H54 (cell line): ENCODE measurements around the gene BCAS1.

Experiments
- DNase-seq: peaks from one replicate; pipeline ENCODE4 v3.0.0; 2011; ENCODE audit warnings: low spot score, mixed read lengths; ENCODE audit not compliant: insufficient read length
- FAIRE-seq: peaks from 3 replicates; lab custom pipeline; 2011; peaks lifted over from hg19 to GRCh38; lab: Jason Lieb, UNC
- POLR2A ChIP-seq: IDR thresholded peaks from 2 replicates; pipeline ENCODE4 v1.6.1; 2011; ENCODE audit warnings: low read depth, mild to moderate bottlenecking, low read length

The BCAS1 gene

DNA sequence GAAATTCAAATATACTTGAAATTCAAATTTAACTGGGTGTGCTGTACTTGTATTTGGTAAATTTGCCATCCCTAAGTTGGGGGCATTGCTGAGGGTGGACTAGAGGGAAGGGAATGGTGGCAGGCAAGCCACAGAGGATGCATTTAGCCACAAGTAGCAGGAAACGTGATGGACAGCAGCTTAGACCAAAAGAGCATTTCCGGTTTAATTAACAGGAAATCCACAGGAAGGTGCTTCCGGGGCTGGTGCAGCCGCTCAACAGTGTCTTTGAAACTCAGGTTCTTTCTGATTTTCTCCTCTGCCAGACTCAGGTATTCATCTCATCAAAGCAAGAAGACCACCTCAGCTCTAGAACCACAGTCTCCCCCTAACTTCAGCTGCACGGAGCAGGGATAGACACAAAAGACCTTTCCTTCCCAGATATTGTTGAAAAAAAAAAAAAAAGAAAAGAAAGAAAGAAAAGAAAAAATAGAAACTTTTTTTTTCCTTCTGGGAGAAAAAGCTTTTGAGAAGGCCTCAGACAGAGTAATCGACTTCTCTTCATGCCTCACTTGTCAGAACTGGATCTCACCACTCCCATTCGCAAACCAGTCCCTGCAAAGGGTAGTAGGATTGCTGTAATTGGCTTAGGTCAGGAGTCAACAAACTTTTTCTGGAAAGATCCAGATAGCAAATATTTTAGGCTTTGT is 8.0 kb upstream of the BCAS1 start:
- no peak for TF ChIP-seq POLR2A
- no peak for DNase-seq
- no peak for FAIRE-seq

DNA sequence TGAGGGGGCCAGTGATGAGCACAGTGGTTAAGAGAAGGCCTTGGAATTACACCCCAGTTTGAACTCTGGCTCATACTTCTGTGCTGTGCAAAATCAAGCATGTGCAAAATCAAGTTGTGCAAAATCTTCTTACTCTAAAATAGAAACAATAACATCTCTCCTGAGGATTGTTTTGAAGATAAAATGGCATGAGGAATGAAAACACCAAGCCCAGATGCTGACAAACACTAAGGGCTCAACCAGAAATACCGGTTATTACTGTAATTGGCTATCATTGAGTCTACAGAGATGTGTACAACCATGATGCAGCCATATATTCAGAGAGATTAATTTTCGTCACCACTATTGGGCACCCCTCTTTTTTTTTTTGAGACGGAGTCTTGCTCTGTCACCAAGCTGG is 5.9 kb upstream of the BCAS1 start:
- no peak for TF ChIP-seq POLR2A
- FAIRE-seq = no peak
- no peak for DNase-seq

DNA sequence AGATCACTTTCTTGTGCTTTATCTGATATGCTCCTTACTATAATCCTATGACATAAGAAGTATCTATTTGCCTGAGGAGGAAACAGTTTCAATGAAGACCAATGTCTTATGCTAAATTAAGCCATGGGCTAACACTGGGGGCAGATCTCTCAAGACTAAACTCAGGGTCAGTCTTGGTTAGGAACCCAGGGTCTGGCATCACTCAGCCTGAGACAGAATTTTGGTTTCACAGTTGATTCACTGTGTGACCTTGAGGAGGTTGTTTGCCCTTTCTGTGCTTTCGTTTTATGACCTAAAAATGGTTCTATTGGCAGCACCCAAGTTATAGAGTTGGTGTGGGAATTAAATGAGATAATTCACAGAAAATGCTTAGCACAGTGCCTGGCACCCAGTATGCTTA is 4.9 kb upstream of the BCAS1 start:
- no peak for TF ChIP-seq POLR2A
- no peak for FAIRE-seq

DNA sequence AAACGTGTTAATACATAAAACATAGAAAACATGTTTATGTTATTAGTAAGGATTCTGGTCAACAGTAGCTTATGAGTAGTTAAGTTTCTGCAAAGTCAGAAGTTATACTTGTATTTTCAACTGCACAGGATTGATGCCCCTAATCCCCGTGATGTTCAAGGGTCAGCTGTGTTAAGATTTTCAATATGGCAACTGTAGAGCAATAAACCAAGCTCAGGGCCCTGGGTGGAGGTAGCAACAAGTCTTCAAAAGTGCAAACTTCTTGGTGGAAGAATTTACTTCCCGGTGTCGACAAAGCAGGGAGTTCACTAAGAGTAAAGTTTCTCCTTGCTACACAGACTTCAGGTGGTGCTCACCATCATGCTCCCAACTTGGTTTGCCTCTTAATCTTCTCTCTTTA is 4.1 kb upstream of the BCAS1 start:
- TF ChIP-seq POLR2A = no peak
- DNase-seq (no peak), FAIRE-seq (no peak)

More for the DNA sequence above, 4.9 kb upstream of the BCAS1 start:
- DNase-seq = no peak

DNA sequence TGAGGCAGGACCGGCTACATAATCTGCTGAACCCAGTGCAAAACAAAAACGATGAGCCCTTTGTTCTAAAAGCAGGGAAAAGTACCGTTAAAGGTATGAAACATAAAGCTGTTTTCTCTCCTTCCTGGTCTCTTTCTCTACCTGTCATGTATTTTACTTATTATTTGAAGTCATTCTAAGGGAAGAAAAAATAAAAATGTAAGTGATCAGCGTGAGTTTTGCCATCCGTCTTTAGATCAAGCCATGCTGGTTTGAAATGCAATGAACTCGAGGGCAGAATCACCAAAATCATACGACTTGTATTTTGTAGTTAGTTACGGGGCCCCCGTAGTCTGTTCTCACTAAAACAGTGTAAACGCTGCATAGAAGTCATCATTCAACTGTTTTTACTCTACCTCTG is 2.9 kb upstream of the BCAS1 start:
- DNase-seq (no peak), FAIRE-seq (no peak)
- TF ChIP-seq POLR2A = no peak

DNA sequence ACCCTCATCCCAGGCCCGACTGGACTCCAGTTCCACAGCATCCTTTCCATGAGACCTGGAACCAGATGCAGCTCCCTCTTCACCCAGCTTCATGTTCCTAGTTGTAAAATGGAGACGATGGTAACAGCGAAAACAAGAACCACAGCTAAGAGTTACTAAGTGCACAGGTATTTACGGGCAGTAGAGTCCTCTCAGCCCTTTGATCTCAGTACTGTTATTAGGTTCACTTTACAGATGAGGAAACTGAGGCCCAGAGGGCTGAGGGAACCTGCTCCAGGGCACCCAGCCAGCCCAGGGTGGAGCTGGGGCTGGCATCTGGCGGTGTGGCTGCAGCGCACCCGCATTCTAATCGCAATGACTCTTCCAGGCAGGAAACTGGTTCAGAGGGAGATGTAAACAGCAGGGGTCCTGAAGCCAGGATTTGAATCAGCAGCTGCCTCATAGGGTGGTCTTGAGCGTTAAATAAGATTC is 858 bp downstream of the BCAS1 start:
- FAIRE-seq (no peak), DNase-seq (no peak)
- no peak for TF ChIP-seq POLR2A

DNA sequence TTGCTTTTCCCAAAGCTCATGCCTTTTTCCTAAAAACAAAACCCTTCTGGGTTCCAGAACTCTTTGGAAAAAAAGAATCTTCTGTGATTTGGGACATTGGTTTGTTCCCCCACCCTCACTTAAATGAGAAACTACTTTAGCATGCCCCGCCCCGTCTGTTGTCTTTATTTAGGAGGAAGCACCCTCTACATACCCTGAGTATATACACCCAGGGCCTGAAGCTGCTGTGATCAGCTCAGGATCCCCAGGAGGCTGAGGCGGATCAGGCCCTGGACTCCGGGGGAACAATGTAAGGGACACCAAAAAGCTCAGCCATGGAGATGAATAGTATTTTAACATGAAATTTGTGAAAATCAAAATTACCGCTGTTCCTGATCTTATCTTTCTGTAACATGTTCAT is 1.4 kb downstream of the BCAS1 start:
- TF ChIP-seq POLR2A = no peak
- FAIRE-seq = no peak

DNA sequence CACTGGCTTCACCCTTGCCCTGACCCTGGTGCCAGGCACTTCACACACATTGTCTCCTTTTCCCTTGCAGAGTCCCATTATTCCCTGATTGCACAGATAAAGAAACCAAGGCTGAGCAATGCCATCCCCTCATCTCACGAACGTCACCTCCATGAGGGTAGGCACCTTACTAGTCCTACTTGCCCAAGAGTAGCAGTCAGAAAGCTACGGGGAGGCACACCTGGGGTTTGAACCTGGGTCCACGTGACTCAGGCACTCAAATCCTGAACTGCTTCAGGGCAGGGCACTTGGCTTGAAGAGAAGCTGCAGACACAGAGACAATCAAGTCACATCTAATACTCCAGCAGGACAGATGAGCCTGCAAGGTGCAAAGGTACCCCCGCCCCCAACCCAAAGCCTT is 1.9 kb downstream of the BCAS1 start:
- no peak for DNase-seq
- FAIRE-seq = no peak
- TF ChIP-seq POLR2A = no peak

More for the DNA sequence above, 1.4 kb downstream of the BCAS1 start:
- no peak for DNase-seq

DNA sequence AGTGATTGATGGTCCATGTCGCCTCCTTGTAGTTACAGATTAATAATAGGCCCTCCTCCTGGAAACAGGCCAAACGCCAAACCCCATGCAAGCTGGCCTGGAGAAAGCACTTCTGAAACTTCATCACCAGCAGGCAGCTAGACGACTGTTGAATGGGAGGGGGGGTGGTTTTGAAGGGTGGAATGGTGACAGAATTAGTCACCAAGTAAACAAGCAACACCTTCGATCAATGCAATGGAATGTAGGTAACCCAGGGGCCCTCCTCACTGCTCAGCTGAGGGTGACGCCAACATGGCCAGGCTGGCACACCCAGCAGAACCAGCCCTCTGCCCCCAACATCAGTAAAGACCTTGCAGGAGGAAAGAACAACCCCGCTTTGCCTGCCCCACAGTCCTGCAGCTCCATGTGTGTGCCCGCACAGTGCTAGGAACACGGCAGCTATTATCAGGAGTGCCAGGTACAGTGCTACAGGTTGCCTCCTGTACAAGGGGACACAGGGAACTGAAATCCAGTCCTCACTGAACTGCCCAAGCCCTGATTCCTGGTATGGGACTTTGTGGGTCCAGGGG is 2.7 kb downstream of the BCAS1 start:
- DNase-seq (peak; percentile 69), FAIRE-seq (peak; percentile 48)
- no peak for TF ChIP-seq POLR2A

DNA sequence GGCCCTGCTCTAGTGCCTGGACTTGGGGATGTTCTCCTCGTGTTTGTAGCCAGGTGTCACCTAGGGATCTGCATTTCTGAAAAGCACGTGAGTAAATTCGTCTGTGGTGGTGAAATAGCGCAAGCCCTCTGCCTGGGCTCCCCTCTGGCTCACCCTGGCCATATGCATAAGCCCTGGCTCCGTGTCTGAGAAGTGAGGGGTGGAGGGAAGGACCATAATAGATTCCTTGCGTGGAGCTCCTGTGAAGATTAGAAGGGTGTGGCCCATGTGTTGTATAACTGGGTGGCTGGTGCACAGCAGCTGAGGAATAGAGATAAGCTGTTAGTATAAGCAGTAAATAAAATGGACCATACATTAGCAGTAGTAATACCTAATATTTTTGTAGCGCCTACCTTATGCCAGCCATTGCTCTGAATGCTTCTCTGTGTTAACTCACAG is 4.8 kb downstream of the BCAS1 start:
- FAIRE-seq = no peak
- no peak for DNase-seq

DNA sequence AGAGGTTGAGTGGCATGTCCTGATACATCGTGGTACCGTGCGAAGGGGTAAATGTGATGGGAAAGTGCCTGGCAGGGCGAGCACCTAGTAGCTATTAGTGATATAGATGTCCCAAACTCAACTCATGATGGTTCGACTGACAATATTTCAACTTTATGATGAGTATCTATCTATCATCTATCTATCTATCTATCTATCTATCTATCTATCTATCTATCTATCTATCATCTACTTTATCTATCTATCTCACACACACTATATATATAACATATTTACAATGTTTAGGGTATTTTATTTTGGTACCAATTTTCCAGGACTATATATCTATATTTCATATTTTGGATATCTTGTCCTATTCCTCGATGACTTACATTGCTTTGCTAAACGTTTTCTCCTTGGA is 5.5 kb downstream of the BCAS1 start:
- no peak for DNase-seq
- no peak for TF ChIP-seq POLR2A
- no peak for FAIRE-seq

More for the DNA sequence above, 4.8 kb downstream of the BCAS1 start:
- TF ChIP-seq POLR2A = no peak

DNA sequence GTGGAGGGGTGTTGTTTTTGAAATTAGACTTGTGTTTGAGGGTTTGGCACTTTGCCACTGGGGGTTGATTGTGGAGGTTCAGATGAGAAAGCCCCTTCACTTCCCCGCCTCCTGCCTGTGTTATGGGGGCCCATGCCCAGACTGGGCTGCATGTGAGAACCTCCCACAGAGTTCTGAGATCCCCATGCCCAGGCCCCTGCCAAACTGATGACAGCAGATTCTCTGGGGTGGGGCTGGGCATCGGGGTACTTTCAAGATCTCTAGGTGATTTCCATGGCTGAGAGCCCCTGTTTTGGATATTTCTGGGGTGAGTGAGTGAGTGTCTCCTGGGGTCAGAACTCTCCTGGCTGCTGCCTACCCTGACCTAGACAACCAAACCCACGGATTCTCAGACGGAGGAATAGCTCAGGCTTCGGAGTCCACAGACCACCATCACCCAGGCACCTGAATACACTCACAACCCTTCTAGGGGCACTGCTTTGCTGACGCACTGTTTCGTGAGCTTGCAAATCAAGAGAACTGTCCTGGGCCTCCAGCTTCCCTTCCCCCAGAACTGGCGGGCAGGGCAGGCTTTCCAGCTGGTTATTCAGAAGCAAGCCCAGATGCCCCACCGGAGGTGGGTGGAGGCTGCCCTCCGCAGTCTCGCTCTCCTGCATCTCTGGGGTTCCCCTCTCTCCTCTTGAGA is 6.3 kb downstream of the BCAS1 start:
- FAIRE-seq (no peak), DNase-seq (no peak)
- no peak for TF ChIP-seq POLR2A

DNA sequence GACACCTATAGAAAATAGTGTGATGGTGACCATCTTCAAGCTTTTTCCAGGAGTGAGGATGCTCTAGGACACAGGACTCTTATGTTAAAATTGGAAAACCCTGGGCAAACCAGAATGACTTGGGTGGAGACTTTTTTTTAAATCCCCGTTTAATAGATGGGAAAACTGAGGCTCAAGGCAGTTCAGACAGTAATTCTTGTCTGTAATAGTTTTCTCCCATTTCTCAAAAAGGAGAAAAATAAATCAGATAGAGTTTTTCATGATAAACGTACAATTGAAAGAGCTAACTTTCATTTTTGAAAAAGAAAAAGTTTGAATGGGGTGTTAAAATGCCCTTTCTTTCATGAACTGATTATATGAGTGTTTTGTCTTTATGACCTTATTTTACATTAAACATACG is 6.8 kb downstream of the BCAS1 start:
- no peak for DNase-seq
- no peak for FAIRE-seq
- TF ChIP-seq POLR2A = no peak

DNA sequence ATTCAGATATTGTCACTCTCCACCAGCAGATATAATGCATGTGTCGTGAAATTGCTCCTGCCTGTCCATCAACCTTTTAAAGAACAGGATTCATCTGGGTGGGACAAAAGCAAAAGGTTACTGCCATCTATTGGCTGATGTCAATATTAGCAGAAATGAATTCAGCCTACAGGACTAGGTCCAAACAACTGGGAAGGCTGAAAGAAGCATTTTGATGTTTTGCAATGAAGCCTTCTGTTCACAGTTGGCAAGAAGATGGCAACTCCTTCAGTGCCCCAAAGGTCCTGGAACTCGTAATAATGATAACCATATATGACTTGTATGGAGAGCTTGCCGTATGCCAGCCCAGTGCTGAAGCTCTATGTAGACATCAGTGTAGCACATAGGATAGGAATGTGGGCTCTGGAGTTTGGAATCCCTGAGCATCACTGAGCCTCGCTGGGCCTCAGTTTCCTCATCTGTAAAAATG is 7.5 kb downstream of the BCAS1 start:
- no peak for TF ChIP-seq POLR2A
- DNase-seq = no peak
- FAIRE-seq = no peak
